LHCN-M2 (cell line): ENCODE results near the gene LYZ. TPM values are rescaled to one million over a fixed set of nuclear protein-coding genes. Genes with fewer than 3 reads are reported as not detected.
A peak's percentile ranks its signal among the peaks of the same experiment; 100 is the strongest.

ENCODE experiments used
- DNase-seq: peaks from one replicate; pipeline ENCODE4 v3.0.0-alpha.2; 2012; ENCODE audit warnings: low read depth
- total RNA-seq: library from RNA; depleted of rRNA; stranded (reverse); fragments of >200 nt; gene quantifications from 2 replicates; pipeline ENCODE4 v1.2.3, GENCODE V29; 2014; rRNA removed

LYZ gene
- total RNA-seq, 1 experiment from 2014 or later = not detected

- no peak for DNase-seq
Observed at GRCh38 chr12:69383074-69383473, 34.9 kb downstream of the LYZ start.

GRCh38 chr12:69385038-69385437 lies 36.9 kb downstream of the LYZ start:
- DNase-seq = no peak

DNA sequence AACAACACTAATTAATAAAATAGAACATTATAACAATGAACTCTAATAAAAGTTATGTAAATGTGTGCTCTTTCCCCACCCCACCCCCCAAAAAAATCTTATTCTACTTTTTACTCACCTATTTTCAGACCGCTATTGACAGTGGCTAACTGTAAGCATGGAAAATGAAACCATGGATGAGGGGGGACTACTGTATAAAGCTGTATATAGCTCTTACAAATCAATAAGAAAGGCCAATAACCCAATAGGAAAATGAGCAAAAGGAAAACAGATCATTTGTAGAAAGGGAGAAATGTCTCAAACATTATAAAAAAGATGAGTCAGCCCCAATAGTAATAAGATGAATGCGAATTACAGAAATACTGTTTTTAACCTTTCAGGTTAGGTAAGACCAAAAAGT lies 38.7 kb downstream of the LYZ start:
- DNase-seq = no peak

DNA sequence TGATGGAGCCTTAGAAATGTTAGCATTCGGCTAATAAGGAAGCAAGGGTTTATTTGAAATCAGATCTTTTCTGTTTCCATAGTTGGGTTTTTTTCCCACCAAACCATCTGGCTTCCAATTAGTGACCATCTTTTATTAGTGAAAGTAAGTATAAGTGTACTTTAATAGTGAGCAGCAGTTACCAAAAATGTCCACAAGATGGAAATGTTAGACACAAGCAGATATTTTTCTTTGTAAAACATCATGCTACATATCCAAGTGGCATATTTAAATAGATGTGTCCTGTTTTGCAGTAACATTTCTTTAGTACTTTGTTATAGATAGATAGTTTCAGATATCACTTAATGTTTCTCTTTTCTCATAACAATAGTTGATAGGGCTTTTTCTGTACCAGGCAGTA lies 40.2 kb downstream of the LYZ start:
- peak; percentile 55 for DNase-seq

DNA sequence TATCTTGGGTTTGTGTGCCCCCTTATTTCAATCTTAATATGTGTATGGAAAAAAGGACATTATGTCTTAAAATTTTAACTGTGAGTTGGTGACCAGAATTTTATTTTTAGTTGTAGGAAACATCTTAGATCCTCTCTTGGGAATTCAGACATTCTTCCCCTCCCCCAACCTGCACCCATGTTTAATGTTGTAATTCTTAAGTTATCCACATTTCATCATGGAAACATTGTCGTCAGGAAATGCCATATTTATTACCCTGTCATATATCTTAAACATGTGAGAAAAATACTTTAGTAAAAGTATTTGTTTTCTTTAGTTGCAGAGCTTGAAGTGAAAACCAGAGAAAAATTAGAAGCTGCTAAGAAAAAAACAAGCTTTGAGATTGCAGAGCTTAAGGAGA lies 41.6 kb downstream of the LYZ start:
- DNase-seq = no peak

DNA sequence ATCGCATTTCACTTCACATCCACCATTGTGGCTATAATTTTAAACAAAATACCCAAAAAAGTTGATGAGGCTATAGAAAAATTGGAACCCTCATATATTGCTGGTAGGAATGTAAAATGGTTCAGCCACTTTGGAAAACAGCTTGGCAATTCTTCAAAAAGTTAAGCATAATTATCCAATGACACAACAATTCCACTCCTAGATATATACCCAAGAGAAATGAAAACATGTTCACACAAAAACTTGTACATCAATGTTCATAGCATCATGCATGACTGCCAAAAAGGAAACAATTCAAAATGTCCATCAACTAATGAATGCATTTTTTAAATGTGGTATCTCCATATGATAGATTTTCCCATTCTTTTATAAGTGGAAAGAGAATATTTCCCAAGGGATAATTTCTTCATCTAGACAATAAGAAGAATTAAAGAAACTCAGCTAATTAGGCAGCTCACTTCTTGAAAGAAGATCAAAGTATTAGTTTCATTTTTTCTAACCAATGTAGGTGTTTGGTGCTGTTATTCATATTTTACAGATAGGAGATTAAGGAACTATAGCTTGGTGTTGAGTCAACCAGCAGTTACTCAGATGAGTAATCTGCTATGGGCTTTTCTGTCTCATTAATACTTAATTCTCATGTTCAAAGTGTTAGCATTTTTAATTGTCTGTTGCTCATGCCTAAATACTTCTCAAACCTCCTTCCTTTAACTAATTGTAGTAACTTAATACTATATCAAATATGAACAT lies 44.2 kb downstream of the LYZ start:
- DNase-seq = no peak

GRCh38 chr12:69396041-69396440 lies 47.9 kb downstream of the LYZ start:
- no peak for DNase-seq

DNA sequence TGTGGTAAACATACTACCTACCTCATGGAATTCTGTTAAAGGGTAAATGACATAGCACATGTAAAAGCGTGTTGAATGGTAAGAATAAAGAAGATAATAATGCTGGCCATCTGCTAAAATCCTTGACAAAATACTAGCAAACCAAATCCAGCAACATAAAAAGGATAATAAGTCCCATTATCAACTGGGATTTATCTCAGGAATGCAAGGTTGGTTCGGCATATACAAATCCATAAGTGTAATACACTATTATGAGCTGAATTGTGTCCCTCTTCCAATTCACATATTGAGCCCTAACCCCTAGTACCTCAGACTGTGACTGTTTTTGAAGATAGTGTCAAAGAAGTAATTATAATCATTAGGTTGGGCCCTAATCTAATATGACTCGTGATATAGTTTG lies 48.8 kb downstream of the LYZ start:
- DNase-seq = no peak

GRCh38 chr12:69397978-69398377 lies 49.8 kb downstream of the LYZ start:
- DNase-seq = no peak

- no peak for DNase-seq
Observed at GRCh38 chr12:69401940-69402339, 53.8 kb downstream of the LYZ start.

Other genes with a start within 250 kb of the LYZ start
- gene CPSF6, start 108.8 kb upstream of the LYZ start, total RNA-seq = 18.4 and 26.8 TPM in 2 replicates
- 39.9 and 48.4 TPM in 2 replicates for gene YEATS4, start 11.4 kb downstream of the LYZ start, total RNA-seq
- 39.4 and 47.1 TPM in 2 replicates for gene FRS2, start 122.0 kb downstream of the LYZ start, total RNA-seq
- gene CCT2, start 237.1 kb downstream of the LYZ start, total RNA-seq = 338 and 371 TPM in 2 replicates